Gastrocnemius medialis (tissue), 4 donors: Measurements from ENCODE around the gene PIAS1. TPM values are rescaled to one million over a fixed set of nuclear protein-coding genes. Genes with fewer than 3 reads are reported as not detected.
"Not testable (repeated sequence)": the region's sequence is repeated elsewhere in the genome, so short reads cannot be mapped to it uniquely, and the experiment has no call there.

ENCODE experiments used
- ATAC-seq, 2 donors: fragments of 150-250 bp; one replicate each; pipeline ENCODE4 v1.9.1; 2016
- DNase-seq, 2 donors: peaks; one replicate each; pipeline ENCODE4 v3.0.0-alpha.2; 2019
- H3K27ac ChIP-seq, 4 donors: fragments of 200-600 bp; sonication (generic); 1 replicate in 1 of 4; 2 replicates in 3 of 4; pipeline ENCODE4 v1.5.1; 2016 to 2018; ENCODE audit warnings: mild to moderate bottlenecking in 2 of 4, moderate library complexity in 1 of 4
- H3K27me3 ChIP-seq, 3 donors: fragments of 200-600 bp; sonication (generic) in 2 of 3; 1 replicate in 1 of 3; 2 replicates in 2 of 3; pipeline versions ENCODE4 v1.5.1 to v1.6.0; 2016 to 2019; ENCODE audit warnings: mild to moderate bottlenecking in 1 of 3, moderate library complexity in 1 of 3
- H3K36me3 ChIP-seq, 2 donors: fragments of 200-600 bp; sonication (generic) in 1 of 2; one replicate each; pipeline ENCODE4 v1.5.1; 2017 to 2018
- H3K4me1 ChIP-seq, 2 donors: fragments of 200-600 bp; sonication (generic) in 1 of 2; one replicate each; pipeline ENCODE4 v1.5.1; 2016 to 2017; ENCODE audit warnings: mild to moderate bottlenecking in 2 of 2
- H3K4me3 ChIP-seq, 4 donors: fragments of 200-600 bp; sonication (generic) in 3 of 4; 1 replicate in 1 of 4; 2 replicates in 3 of 4; pipeline ENCODE4 v1.5.1; 2016 to 2019; ENCODE audit warnings: mild to moderate bottlenecking in 2 of 4
- H3K9me3 ChIP-seq, 3 donors: fragments of 200-600 bp; sonication (generic) in 2 of 3; 1 replicate in 1 of 3; 2 replicates in 2 of 3; pipeline ENCODE4 v1.5.1; 2016 to 2019
- POLR2A ChIP-seq, 2 donors: fragments of 450-650 bp; IDR thresholded peaks; one replicate each; pipeline ENCODE4 v1.6.1; 2017; ENCODE audit warnings: antibody characterized with exemption in 2 of 2, mild to moderate bottlenecking in 2 of 2, moderate library complexity in 2 of 2
- in situ Hi-C, 4 donors: fragments of 200-750 bp; cut with MboI; loops; one replicate each; pipeline versions ENCODE4 v1.15.0 to v1.8.0; 2017; ENCODE audit warnings: low sequenced_read_pairs in 4 of 4
- intact Hi-C: fragments of 100-400 bp; cut with DNase I; formaldehyde crosslinking; loops from one replicate; pipeline ENCODE4 v1.15.1; 2023; ENCODE audit warnings: low total_unique reads
- total RNA-seq, 4 donors: library from RNA; depleted of rRNA; stranded (reverse); fragments of >200 nt; gene quantifications; one replicate each; pipeline versions ENCODE4 v1.1.0 to v1.2.3, GENCODE V29; 2016
- TF ChIP-seq, protein P1 (sequence below), 5 experiments: fragments of 450-650 bp in 3 of 5; fragments of 200-600 bp in 2 of 5; sonication (generic) in 2 of 5; IDR thresholded peaks in 4 of 5; conservative IDR thresholded peaks in 1 of 5; 1 replicate in 4 of 5; 2 replicates in 1 of 5; pipeline ENCODE4 v1.5.1; 2016 to 2019; ENCODE audit warnings: antibody characterized with exemption in 5 of 5, mild to moderate bottlenecking in 3 of 5, moderate library complexity in 3 of 5

PIAS1 gene
- total RNA-seq, 4 donors from 2014 or later = 16.4 to 71.9 (median 23.5) TPM

DNA sequence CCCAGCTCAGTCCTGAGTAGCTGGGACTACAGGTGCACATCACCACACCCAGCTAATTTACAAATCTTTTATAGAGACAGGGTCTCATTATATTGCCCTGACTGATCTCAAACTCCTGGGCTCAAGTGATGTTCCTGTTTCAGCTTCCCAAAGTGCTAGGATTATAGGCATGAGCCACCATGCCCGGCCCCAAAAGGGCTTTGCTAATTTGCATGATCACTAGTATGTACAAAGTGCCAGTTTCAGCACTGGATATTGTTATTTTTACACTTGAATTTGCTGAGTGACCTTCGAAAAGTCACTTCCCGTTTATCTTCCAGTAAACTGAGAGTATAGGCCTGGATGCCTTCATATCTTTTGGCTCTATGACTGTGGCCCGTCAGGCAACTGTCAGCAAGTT, 163.2 kb downstream of the PIAS1 start:
- peaks cover 0 to 5% of the 10 kb centered on the region in 2 donors for H3K36me3 ChIP-seq
- no peaks in the 10 kb centered on the region for H3K4me1 ChIP-seq
- DNase-seq = no peak
- H3K9me3 ChIP-seq = no peaks in the 10 kb centered on the region
- H3K27me3 ChIP-seq = no peaks in the 10 kb centered on the region
- in situ Hi-C loops (loop anchor here in 1 of 4 donors (10.0 kb wide), 1 partner anchor 353 kb away; no protein-coding TSS in a partner anchor), intact Hi-C loops (no loop called here)
- no peak overlapping the region for H3K27ac ChIP-seq
- no peak for TF ChIP-seq POLR2A (IDR thresholded peaks at IDR 0.05)
- no peak for ATAC-seq
- no peak overlapping the region for H3K4me3 ChIP-seq

DNA sequence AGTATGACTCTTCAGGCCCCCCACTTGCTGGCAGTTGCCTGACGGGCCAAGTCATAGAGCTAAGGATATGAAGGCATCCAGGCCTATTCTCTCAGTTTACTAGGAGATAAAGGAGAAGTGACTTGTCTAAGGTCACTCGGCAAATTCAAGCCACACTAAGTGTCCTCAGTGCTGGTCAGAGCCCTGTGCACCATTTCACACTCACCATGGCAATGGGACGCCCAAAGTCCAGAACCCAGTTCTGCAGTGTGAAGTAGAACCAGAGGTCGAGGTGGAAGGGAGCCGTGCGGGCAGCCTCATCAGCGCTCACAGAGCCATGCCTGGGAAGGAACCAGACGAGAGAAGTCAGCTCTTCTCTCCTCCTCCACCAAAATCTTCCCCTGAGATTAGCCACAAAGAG, 164.2 kb downstream of the PIAS1 start:
- Histone ChIP-seq H3K36me3 (peaks cover 0 to 5% of the 10 kb centered on the region in 2 donors), H3K27me3 (no peaks in the 10 kb centered on the region), H3K27ac (no peak overlapping the region), H3K9me3 (no peaks in the 10 kb centered on the region), H3K4me1 (no peaks in the 10 kb centered on the region), H3K4me3 (no peak overlapping the region)
- DNase-seq (no peak), ATAC-seq (no peak)
- in situ Hi-C loops = loop anchor here in 1 of 4 donors (10.0 kb wide), 1 partner anchor 354 kb away; no protein-coding TSS in a partner anchor
- intact Hi-C loops = no loop called here
- TF ChIP-seq, protein P1, sequence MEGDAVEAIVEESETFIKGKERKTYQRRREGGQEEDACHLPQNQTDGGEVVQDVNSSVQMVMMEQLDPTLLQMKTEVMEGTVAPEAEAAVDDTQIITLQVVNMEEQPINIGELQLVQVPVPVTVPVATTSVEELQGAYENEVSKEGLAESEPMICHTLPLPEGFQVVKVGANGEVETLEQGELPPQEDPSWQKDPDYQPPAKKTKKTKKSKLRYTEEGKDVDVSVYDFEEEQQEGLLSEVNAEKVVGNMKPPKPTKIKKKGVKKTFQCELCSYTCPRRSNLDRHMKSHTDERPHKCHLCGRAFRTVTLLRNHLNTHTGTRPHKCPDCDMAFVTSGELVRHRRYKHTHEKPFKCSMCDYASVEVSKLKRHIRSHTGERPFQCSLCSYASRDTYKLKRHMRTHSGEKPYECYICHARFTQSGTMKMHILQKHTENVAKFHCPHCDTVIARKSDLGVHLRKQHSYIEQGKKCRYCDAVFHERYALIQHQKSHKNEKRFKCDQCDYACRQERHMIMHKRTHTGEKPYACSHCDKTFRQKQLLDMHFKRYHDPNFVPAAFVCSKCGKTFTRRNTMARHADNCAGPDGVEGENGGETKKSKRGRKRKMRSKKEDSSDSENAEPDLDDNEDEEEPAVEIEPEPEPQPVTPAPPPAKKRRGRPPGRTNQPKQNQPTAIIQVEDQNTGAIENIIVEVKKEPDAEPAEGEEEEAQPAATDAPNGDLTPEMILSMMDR (IDR thresholded peaks at IDR 0.05 in 4 of 5, conservative IDR thresholded peaks at IDR 0.05 in 1 of 5) = no peak
- no peak for TF ChIP-seq POLR2A (IDR thresholded peaks at IDR 0.05)

DNA sequence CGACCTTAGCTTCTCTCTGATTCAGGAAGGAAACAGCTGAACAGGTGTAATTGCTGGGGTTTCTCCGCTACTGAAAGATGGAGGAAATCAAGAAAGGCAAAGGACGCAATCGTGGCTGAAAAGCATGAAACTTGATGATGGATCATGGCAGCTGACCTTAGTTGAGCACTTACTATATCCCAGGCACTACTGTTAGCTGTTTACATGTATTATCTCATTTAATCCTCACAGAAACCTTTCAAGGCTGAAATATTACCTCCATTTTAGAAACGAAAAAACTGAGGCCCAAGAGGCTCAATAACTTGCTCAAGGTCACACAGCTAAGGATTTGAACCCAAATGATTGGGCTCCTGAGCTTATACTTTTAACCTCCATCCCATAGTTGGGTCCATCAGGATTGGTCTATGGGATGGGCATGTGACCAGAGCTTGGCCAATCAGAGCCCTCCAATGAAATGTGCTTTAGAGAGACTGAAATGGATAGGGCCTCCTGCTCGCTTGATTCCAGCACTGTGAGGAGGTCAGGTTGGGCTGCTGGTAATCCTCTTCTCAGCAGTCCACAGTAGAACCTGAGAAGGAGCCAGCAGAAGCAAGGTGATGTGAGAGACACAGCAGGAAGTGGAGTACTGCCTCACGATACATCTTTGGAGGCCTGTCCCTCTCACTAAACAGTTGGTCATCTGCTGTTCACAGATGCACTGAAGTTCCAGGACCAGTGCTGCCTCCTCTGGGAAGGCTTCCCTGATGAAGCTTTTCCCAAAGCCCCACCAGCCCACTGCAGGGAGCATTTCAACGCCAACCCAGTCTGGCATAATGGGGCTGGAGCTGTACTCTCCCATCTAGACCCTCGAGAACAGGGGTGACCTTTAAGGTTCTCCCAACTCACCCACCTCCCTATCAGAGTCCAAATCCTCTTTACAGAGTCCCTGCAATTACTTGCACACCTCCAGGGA, 165.0 kb downstream of the PIAS1 start:
- peak in 1 of 2 donors; percentile 27 for ATAC-seq
- no peak for DNase-seq
- Histone ChIP-seq H3K36me3 (peaks cover 0 to 5% of the 10 kb centered on the region in 2 donors), H3K9me3 (no peaks in the 10 kb centered on the region), H3K4me3 (no peak overlapping the region), H3K27me3 (no peaks in the 10 kb centered on the region), H3K27ac (no peak overlapping the region), H3K4me1 (no peaks in the 10 kb centered on the region)
- in situ Hi-C loops = loop anchor here in 1 of 4 donors (10.0 kb wide), 1 partner anchor 354 kb away; no protein-coding TSS in a partner anchor
- intact Hi-C loops = no loop called here
- TF ChIP-seq, protein P1 (IDR thresholded peaks at IDR 0.05 in 4 of 5, conservative IDR thresholded peaks at IDR 0.05 in 1 of 5) = no peak
- no peak for TF ChIP-seq POLR2A (IDR thresholded peaks at IDR 0.05)

DNA sequence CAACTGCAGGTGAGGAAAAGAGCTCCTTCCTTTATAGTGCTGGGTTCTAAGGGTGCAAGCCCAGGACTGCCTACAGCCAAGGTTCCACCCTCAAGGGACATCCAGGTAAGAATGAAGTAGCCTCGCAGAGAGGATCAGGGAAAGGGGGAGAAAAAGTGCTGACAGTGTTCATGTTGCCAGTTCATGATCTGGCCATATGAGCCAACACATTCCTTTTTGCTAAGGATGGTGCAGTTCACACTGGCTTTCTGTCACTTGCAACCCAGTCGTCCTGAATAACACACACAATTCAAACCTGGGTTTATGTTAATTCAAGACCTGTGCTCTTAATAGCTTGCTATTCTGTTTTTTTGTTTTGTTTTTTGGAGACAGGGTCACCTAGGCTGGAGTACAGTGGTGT, 166.4 kb downstream of the PIAS1 start:
- H3K36me3 ChIP-seq = peaks cover 0 to 5% of the 10 kb centered on the region in 2 donors
- H3K27me3 ChIP-seq = no peaks in the 10 kb centered on the region
- no peaks in the 10 kb centered on the region for H3K9me3 ChIP-seq
- ATAC-seq = no peak
- H3K27ac ChIP-seq = no peak overlapping the region
- in situ Hi-C loops = no loop called here
- H3K4me1 ChIP-seq = no peaks in the 10 kb centered on the region
- no peak overlapping the region for H3K4me3 ChIP-seq
- DNase-seq = no peak
- TF ChIP-seq, protein P1 (IDR thresholded peaks at IDR 0.05 in 4 of 5, conservative IDR thresholded peaks at IDR 0.05 in 1 of 5) = no peak
- no peak for TF ChIP-seq POLR2A (IDR thresholded peaks at IDR 0.05)
- intact Hi-C loops = no loop called here

DNA sequence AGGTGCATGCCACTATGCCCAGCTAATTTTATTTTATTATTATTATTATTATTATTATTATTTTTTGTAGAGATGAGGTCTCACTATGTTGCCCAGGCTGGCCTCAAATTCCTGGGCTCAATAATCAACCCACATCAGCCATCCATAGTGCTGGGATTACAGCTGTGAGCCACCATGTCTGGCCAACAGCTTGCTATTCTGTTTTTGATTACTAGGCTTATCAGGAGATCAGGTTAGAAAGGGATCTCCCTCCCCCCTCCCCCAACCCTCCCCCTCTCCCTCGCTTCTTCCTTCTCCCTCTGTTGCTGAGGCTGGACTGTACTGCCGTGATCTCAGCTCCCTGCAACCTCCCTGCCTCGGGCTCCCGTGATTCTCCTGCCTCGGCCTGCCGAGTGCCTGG, 166.9 kb downstream of the PIAS1 start:
- H3K27me3 ChIP-seq = no peaks in the 10 kb centered on the region
- H3K36me3 ChIP-seq = peaks cover 0 to 4% of the 10 kb centered on the region in 2 donors
- ATAC-seq (no peak), DNase-seq (no peak)
- in situ Hi-C loops = no loop called here
- TF ChIP-seq POLR2A (IDR thresholded peaks at IDR 0.05) = no peak
- TF ChIP-seq, protein P1 (IDR thresholded peaks at IDR 0.05 in 4 of 5, conservative IDR thresholded peaks at IDR 0.05 in 1 of 5) = no peak
- H3K27ac ChIP-seq = no peak overlapping the region
- no peaks in the 10 kb centered on the region for H3K9me3 ChIP-seq
- intact Hi-C loops = no loop called here
- no peaks in the 10 kb centered on the region for H3K4me1 ChIP-seq
- no peak overlapping the region for H3K4me3 ChIP-seq

DNA sequence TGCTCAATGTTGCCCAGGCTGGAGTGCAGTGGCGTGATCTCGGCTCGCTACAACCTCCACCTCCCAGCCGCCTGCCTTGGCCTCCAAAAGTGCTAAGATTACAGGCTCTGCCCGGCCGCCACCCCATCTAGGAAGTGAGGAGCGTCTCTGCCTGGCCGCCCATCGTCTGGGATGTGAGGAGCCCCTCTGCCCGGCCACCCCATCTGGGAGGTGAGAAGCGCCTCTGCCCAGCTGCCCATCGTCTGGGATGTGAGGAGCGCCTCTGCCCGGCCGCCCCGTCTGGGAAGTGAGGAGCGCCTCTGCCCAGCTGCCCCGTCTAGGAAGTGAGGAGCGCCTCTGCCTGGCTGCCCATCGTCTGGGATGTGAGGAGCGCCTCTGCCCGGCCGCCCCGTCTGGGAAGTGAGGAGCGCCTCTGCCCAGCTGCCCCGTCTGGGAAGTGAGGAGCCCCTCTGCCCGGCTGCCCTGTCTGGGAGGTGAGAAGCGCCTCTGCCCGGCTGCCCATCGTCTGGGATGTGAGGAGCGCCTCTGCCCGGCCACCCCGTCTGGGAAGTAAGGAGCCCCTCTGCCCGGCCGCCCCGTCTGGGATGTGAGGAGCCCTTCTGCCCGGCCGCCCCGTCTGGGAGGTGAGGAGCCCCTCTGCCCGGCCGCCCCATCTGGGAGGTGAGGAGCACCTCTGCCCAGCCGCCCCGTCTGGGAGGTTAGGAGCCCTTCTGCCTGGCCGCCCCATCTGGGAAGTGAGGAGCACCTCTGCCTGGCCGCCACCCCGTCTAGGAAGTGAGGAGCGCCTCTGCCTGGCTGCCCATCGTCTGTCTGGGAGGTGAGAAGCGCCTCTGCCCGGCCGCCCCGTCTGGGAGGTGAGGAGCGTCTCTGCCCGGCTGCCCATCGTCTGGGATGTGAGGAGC, 167.7 kb downstream of the PIAS1 start:
- in situ Hi-C loops, H3K36me3 ChIP-seq, H3K27ac ChIP-seq, DNase-seq, H3K9me3 ChIP-seq, H3K4me3 ChIP-seq, intact Hi-C loops, H3K27me3 ChIP-seq, H3K4me1 ChIP-seq, ATAC-seq: not testable (repeated sequence)

DNA sequence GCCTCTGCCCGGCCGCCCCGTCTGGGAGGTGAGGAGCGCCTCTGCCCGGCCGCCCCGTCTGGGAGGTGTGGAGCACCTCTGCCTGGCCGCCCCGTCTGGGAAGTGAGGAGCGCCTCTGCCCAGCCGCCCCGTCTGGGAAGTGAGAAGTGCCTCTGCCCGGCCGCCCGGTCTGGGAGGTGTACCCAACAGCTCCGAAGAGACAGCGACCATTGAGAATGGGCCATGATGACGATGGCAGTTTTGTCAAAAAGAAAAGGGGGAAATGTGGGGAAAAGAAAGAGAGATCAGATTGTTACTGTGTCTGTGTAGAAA, 168.3 kb downstream of the PIAS1 start:
- in situ Hi-C loops, H3K4me3 ChIP-seq, intact Hi-C loops, H3K27ac ChIP-seq, H3K27me3 ChIP-seq, H3K9me3 ChIP-seq, ATAC-seq, DNase-seq, H3K36me3 ChIP-seq, H3K4me1 ChIP-seq: not testable (repeated sequence)
